ENCODE data around the gene ACP6. TPM values are rescaled to one million over a fixed set of nuclear protein-coding genes. Genes with fewer than 3 reads are reported as not detected.

The ACP6 gene
- total RNA-seq, 3 donors from 2014 or later = 20.8 to 22.6 (median 22.3) TPM

GRCh38 chr1:147636314-147636713 is 34.0 kb downstream of the ACP6 start:
- TF ChIP-seq CTCF (IDR thresholded peaks at IDR 0.05) = no peak
- H3K4me1 ChIP-seq (ENCODE audit: low read depth) = no peaks in the 10 kb centered on the region
- no peaks in the 10 kb centered on the region for H3K9me3 ChIP-seq
- H3K36me3 ChIP-seq (ENCODE audit: low read depth) = no peaks in the 10 kb centered on the region
- no peak overlapping the region for H3K4me3 ChIP-seq
- ATAC-seq (no peak), DNase-seq (no peak)
- intact Hi-C loops (cut with DNase I, micrococcal nuclease) = loop anchor here in 1 of 2 donors (5.0 kb wide), 1 partner anchor 139 kb away; no protein-coding TSS in a partner anchor

DNA sequence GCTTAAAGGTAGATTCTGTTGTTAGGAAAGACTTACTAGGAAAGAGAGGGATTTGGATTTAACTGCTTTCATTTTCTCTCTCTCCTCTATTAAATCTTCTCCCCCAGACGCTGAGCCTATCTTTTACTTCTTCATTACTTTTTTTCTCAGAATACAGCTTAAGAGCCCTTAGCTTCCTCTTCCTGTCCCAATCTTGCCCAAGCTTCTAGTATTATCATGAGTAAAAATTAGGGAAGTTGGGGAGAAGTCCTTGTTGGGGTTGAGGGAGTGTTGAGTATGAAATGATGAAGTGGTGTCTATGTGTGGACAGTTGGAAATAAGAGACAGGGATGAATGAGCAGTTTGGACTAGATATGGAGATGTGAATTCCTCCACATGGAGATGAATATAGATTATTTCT is 35.0 kb downstream of the ACP6 start:
- intact Hi-C loops (cut with DNase I, micrococcal nuclease) = loop anchor here in 1 of 2 donors (5.0 kb wide), 1 partner anchor 138 kb away; no protein-coding TSS in a partner anchor
- Histone ChIP-seq H3K4me3 (no peak overlapping the region), H3K4me1 (ENCODE audit: low read depth) (no peaks in the 10 kb centered on the region), H3K36me3 (ENCODE audit: low read depth) (no peaks in the 10 kb centered on the region), H3K9me3 (no peaks in the 10 kb centered on the region)
- no peak for TF ChIP-seq CTCF (IDR thresholded peaks at IDR 0.05)
- ATAC-seq (no peak), DNase-seq (no peak)

- Histone ChIP-seq H3K9me3 (no peaks in the 10 kb centered on the region), H3K4me3 (no peak overlapping the region), H3K4me1 (ENCODE audit: low read depth) (no peaks in the 10 kb centered on the region), H3K36me3 (ENCODE audit: low read depth) (no peaks in the 10 kb centered on the region)
- ATAC-seq (no peak), DNase-seq (no peak)
- intact Hi-C loops (cut with DNase I, micrococcal nuclease) = loop anchor here in 1 of 2 donors (5.0 kb wide), 1 partner anchor 137 kb away; no protein-coding TSS in a partner anchor
- no peak for TF ChIP-seq CTCF (IDR thresholded peaks at IDR 0.05)
Observed at GRCh38 chr1:147634645-147635044, 35.7 kb downstream of the ACP6 start.

- no peak for ATAC-seq
- H3K36me3 ChIP-seq (ENCODE audit: low read depth) = no peaks in the 10 kb centered on the region
- no peak for DNase-seq
- TF ChIP-seq CTCF (IDR thresholded peaks at IDR 0.05) = no peak
- no peak overlapping the region for H3K4me3 ChIP-seq
- no peaks in the 10 kb centered on the region for H3K4me1 ChIP-seq (ENCODE audit: low read depth)
- no peaks in the 10 kb centered on the region for H3K9me3 ChIP-seq
- intact Hi-C loops (cut with DNase I, micrococcal nuclease) = no loop called here
Observed at GRCh38 chr1:147633759-147634158, 36.6 kb downstream of the ACP6 start.

- intact Hi-C loops (cut with DNase I, micrococcal nuclease) = no loop called here
- TF ChIP-seq CTCF (IDR thresholded peaks at IDR 0.05) = no peak
- DNase-seq (no peak), ATAC-seq (no peak)
- Histone ChIP-seq H3K9me3 (no peaks in the 10 kb centered on the region), H3K4me1 (ENCODE audit: low read depth) (no peaks in the 10 kb centered on the region), H3K4me3 (no peak overlapping the region), H3K36me3 (ENCODE audit: low read depth) (no peaks in the 10 kb centered on the region)
Observed at GRCh38 chr1:147631839-147632238, 38.5 kb downstream of the ACP6 start.

GRCh38 chr1:147630447-147630846 is 39.9 kb downstream of the ACP6 start:
- Histone ChIP-seq H3K4me1 (ENCODE audit: low read depth) (no peaks in the 10 kb centered on the region), H3K4me3 (no peak overlapping the region), H3K9me3 (no peaks in the 10 kb centered on the region), H3K36me3 (ENCODE audit: low read depth) (no peaks in the 10 kb centered on the region)
- intact Hi-C loops (cut with DNase I, micrococcal nuclease) = no loop called here
- TF ChIP-seq CTCF (IDR thresholded peaks at IDR 0.05) = no peak
- ATAC-seq = no peak
- no peak for DNase-seq

Measured in mucosa of descending colon (tissue), 3 donors.